GM12892 (cell line): ENCODE results near the gene ARHGEF4.

Experiments
- DNase-seq: peaks from one replicate; pipeline ENCODE4 v3.0.0; 2011; ENCODE audit not compliant: insufficient read length
- FAIRE-seq: peaks from 2 replicates; lab custom pipeline; 2011; peaks lifted over from hg19 to GRCh38; lab: Jason Lieb, UNC
- POLR2A ChIP-seq: IDR thresholded peaks from 2 replicates; pipeline ENCODE4 v1.6.1; 2011; ENCODE audit warnings: low read depth, low read length, control low read depth
- POLR2AphosphoS5 ChIP-seq: IDR thresholded peaks from 2 replicates; pipeline ENCODE4 v1.6.1; 2011; ENCODE audit warnings: low read depth, low read length, control low read depth
- TAF1 ChIP-seq: IDR thresholded peaks from 2 replicates; pipeline ENCODE4 v1.6.1; 2011; ENCODE audit warnings: low read depth, mild to moderate bottlenecking, control low read depth, low read length, borderline replicate concordance

The ARHGEF4 gene

GRCh38 chr2:130908832-130909231 lies 72.1 kb downstream of the ARHGEF4 start:
- TF ChIP-seq TAF1 (no peak), POLR2A (no peak), POLR2AphosphoS5 (no peak)
- no peak for DNase-seq
- no peak for FAIRE-seq

- no peak for DNase-seq
- FAIRE-seq, result no peak
- TF ChIP-seq POLR2AphosphoS5 (no peak), TAF1 (no peak), POLR2A (no peak)
Measured at GRCh38 chr2:130910931-130911330, 74.2 kb downstream of the ARHGEF4 start.

GRCh38 chr2:130911482-130911881 lies 74.8 kb downstream of the ARHGEF4 start:
- no peak for DNase-seq
- FAIRE-seq, result no peak
- TF ChIP-seq POLR2AphosphoS5 (no peak), POLR2A (no peak), TAF1 (no peak)

- FAIRE-seq (no peak), DNase-seq (no peak)
- TF ChIP-seq POLR2A, result no peak
- no peak for TF ChIP-seq POLR2AphosphoS5
- TF ChIP-seq TAF1, result no peak
Measured at GRCh38 chr2:130911996-130912395, 75.3 kb downstream of the ARHGEF4 start.

DNA sequence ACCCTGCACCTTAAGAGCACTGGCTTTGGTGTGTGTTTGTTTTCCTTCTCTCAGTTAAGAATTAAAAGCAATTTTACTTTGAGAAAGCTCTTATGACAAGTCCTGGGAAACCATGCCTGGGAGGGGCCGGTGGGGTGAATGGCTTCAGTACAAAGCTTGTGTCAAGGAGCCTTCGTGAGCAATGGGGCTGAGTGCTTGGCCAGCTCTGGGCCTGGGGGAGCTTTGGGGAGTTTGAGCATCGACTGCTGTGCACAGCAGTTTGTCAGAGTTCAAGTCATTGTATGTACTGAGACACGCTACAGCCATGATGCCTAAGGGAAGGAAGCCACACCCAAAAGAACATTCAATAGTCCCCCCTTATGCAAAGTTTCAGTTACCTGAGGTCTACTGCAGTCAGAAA lies 75.8 kb downstream of the ARHGEF4 start:
- no peak for TF ChIP-seq POLR2AphosphoS5
- no peak for TF ChIP-seq POLR2A
- TF ChIP-seq TAF1, result no peak
- no peak for FAIRE-seq
- DNase-seq, result no peak

DNA sequence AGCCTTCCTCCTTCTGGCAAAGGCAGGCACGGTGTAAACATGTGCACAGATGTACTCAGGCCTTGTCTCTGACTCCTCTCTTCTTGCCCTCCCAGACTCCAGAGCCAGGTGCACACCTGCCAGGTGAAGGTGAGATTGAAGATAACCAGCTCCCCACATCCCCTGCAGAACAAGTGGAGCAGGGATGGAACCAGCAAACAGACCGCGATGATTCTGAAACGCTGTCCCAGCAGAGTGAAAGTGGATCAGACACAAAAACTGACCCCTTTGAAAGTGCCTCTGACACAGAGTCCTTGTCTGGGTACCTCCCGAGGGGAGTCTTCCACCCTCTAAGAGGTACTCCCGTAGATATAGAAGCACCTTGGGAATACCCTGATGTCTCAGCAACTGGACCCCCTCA lies 77.2 kb downstream of the ARHGEF4 start:
- TF ChIP-seq POLR2A, result no peak
- TF ChIP-seq TAF1, result no peak
- TF ChIP-seq POLR2AphosphoS5, result no peak
- FAIRE-seq, result no peak
- DNase-seq, result no peak

DNA sequence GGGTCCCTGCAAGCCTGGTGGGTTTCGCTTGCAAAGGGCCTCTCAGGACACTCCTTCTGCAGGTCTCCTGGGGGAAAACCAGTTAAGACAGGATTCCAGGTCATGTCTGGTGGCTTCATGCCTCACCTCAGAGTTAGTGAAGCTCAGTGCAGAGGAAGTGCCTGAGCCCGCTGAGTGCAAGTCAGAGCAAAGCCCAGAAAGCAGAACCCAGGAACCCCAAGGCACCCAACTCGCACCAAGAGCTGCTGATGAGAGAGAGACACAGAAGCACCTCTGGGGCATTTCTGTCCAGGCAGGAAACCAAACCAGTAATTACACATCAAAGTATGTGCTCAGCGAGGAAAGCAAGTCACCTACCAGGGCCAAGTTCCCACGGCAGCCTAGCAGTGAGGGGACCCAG lies 78.4 kb downstream of the ARHGEF4 start:
- DNase-seq (no peak), FAIRE-seq (no peak)
- TF ChIP-seq TAF1 (no peak), POLR2AphosphoS5 (no peak), POLR2A (no peak)

- DNase-seq, result no peak
- no peak for FAIRE-seq
- TF ChIP-seq TAF1 (no peak), POLR2A (no peak), POLR2AphosphoS5 (no peak)
Measured at GRCh38 chr2:130915595-130916437, 79.1 kb downstream of the ARHGEF4 start.

- FAIRE-seq (no peak), DNase-seq (no peak)
- TF ChIP-seq POLR2AphosphoS5 (no peak), TAF1 (no peak), POLR2A (no peak)
Measured at GRCh38 chr2:130916438-130916705, 79.7 kb downstream of the ARHGEF4 start.

GRCh38 chr2:130917006-130917688 lies 80.4 kb downstream of the ARHGEF4 start:
- no peak for TF ChIP-seq TAF1
- TF ChIP-seq POLR2AphosphoS5, result no peak
- no peak for TF ChIP-seq POLR2A
- no peak for FAIRE-seq

DNA sequence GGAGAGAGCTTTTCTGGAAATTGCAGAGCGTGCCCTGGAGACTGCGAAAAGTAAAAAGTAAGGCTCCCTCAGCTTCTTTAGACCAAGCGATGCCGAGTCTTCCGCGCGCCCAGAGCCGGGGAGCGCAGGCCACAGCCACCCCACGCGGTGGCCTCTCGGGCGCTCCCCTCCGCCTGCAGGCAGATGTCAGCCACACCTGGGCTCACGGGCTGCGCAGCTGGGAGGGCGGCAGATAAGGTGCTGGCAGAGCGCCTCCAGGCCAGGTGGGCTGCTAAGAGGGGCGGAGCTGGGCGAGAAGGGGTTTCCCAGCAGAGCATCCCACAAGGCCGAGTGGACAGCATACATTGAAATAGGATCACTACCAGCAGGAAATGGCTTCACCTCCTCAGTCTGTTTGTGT lies 81.7 kb downstream of the ARHGEF4 start:
- no peak for TF ChIP-seq TAF1
- DNase-seq (no peak), FAIRE-seq (no peak)

More at GRCh38 chr2:130917006-130917688, 80.4 kb downstream of the ARHGEF4 start:
- DNase-seq, result no peak

DNA sequence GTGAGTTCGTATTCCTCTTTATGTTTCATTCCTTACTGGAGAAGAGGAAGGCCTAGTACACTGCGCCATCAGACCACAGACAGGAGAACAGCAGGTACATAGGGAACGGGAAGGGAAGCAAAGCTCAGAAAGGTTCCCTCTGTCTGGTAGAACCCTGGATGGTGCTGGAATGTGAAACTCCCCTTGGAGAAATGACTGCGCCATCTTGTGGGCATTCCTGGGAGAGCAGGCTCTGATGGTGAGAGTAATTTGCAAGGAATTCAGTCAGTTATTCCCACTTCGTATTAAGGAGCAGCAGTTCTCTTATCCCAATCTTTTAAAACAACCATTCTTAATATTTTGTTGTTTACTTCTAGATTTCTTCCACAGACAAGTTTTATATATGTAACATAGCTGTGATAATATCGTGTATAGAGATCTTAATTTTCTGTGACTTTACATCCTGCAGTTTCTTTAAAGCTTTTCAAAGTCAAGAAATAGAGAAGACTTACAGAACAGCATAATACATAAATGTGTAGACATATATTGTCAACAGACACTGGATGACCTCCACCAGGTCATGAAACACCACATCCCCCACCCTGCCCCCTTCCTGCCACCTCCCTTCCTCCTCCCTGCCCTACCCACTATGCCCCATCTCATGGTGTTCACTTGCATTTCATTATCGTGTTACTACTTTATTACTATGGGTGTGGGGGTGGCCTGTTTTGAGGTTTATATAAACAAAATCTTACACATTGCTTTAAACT lies 83.9 kb downstream of the ARHGEF4 start:
- FAIRE-seq (peak; percentile 33), DNase-seq (no peak)

GRCh38 chr2:130921164-130921476 lies 84.4 kb downstream of the ARHGEF4 start:
- no peak for FAIRE-seq
- TF ChIP-seq TAF1, result no peak
- TF ChIP-seq POLR2A, result no peak
- TF ChIP-seq POLR2AphosphoS5, result no peak
- no peak for DNase-seq

More for the DNA sequence above, 83.9 kb downstream of the ARHGEF4 start:
- TF ChIP-seq POLR2A (no peak), POLR2AphosphoS5 (no peak), TAF1 (no peak)
